ENCODE data around the gene SLC30A9. TPM values are rescaled to one million over a fixed set of nuclear protein-coding genes. Genes with fewer than 3 reads are reported as not detected.

SLC30A9 gene
- polyA plus RNA-seq, 1 of the 3 experiments (the other 2 are of a cell fraction): 34.2 TPM

GRCh38 chr4:41964401-41964800 is 25.9 kb upstream of the SLC30A9 start:
- H3K36me3 ChIP-seq (replicated peaks in 1 of 2; ENCODE audit: control insufficient read depth in 1 of 2, insufficient read depth in 2 of 2, low read length in 1 of 2): peaks cover 3 to 5% of the 10 kb centered on the region in 2 experiments

GRCh38 chr4:41967392-41967791 is 22.9 kb upstream of the SLC30A9 start:
- 95% methylated on average over 2 of the region's 2 CpGs for WGBS (ENCODE audit: low lambda C conversion rate)
- Histone ChIP-seq H3K9me3 (no peaks in the 10 kb centered on the region), H4K20me1 (ENCODE audit: insufficient read depth) (no peaks in the 10 kb centered on the region), H3K4me2 (no peak overlapping the region), H3K36me3 (replicated peaks in 1 of 2; ENCODE audit: control insufficient read depth in 1 of 2, insufficient read depth in 2 of 2, low read length in 1 of 2) (no peaks in the 10 kb centered on the region), H2AFZ (ENCODE audit: low read depth) (no peak overlapping the region), H3F3A (replicated peaks; ENCODE audit: insufficient read depth) (peaks cover under 1% of the 10 kb centered on the region), H3K27ac (ENCODE audit: low read depth in 2 of 2, low read length in 1 of 2) (no peak overlapping the region), H3K9ac (no peak overlapping the region), H3K4me3 (ENCODE audit: low read depth in 2 of 2, low read length in 1 of 2) (no peak overlapping the region), H3K9me2 (no peaks in the 10 kb centered on the region), H3K79me2 (ENCODE audit: insufficient read depth) (no peaks in the 10 kb centered on the region), H3K27me3 (ENCODE audit: insufficient read depth) (no peaks in the 10 kb centered on the region), H3K4me1 (ENCODE audit: control insufficient read depth in 1 of 2, insufficient read depth in 2 of 2, low read depth in 1 of 2, low read length in 1 of 2) (no peaks in the 10 kb centered on the region)
- no peak for TF ChIP-seq RFX5 (IDR thresholded peaks at IDR 0.05; ENCODE audit: low read length)
- TF ChIP-seq YY1 (IDR thresholded peaks at IDR 0.05; ENCODE audit: low read depth): no peak
- TF ChIP-seq GATA2 (CRISPR knock-in tag; IDR thresholded peaks at IDR 0.05): no peak
- TF ChIP-seq FOXM1 (IDR thresholded peaks at IDR 0.05; ENCODE audit: low read depth): no peak
- no peak for TF ChIP-seq RCOR1 (IDR thresholded peaks at IDR 0.05; ENCODE audit: low read length)
- no peak for TF ChIP-seq SMC3 (IDR thresholded peaks at IDR 0.05; ENCODE audit: low read depth, low read length)
- TF ChIP-seq FOSL2 (IDR thresholded peaks at IDR 0.05; ENCODE audit: borderline replicate concordance, low read depth): no peak
- CTCF ChIA-PET: interaction anchor here (0.7 to 2.5 kb wide), 6 partner anchors 10 to 686 kb away, joined by 3 to 14 read pairs (median 4); partner anchors contain the start of gene SLC30A9
- no peak for DNase-seq
- POLR2A ChIA-PET: interaction anchor here (0.6 kb wide), 1 partner anchor 270 kb away, joined by 3 read pairs; no protein-coding TSS in a partner anchor

More at GRCh38 chr4:41964401-41964800, 25.9 kb upstream of the SLC30A9 start:
- Histone ChIP-seq H3K9ac (no peak overlapping the region), H3K4me2 (no peak overlapping the region), H3K27me3 (ENCODE audit: insufficient read depth) (no peaks in the 10 kb centered on the region), H3K9me3 (no peaks in the 10 kb centered on the region), H3F3A (replicated peaks; ENCODE audit: insufficient read depth) (peaks cover 5% of the 10 kb centered on the region), H4K20me1 (ENCODE audit: insufficient read depth) (no peaks in the 10 kb centered on the region), H3K9me2 (no peaks in the 10 kb centered on the region), H3K4me3 (ENCODE audit: low read depth in 2 of 2, low read length in 1 of 2) (no peak overlapping the region), H3K79me2 (ENCODE audit: insufficient read depth) (no peaks in the 10 kb centered on the region), H3K4me1 (ENCODE audit: control insufficient read depth in 1 of 2, insufficient read depth in 2 of 2, low read depth in 1 of 2, low read length in 1 of 2) (no peaks in the 10 kb centered on the region), H2AFZ (ENCODE audit: low read depth) (no peak overlapping the region), H3K27ac (ENCODE audit: low read depth in 2 of 2, low read length in 1 of 2) (no peak overlapping the region)
- DNase-seq: no peak
- no peak for TF ChIP-seq TAF1 (IDR thresholded peaks at IDR 0.05; ENCODE audit: borderline replicate concordance, low read depth, low read length)
- TF ChIP-seq RXRA (IDR thresholded peaks at IDR 0.05; ENCODE audit: borderline replicate concordance, low read depth): no peak
- TF ChIP-seq PBX3 (IDR thresholded peaks at IDR 0.05): no peak
- no peak for TF ChIP-seq GATA2 (CRISPR knock-in tag; IDR thresholded peaks at IDR 0.05)
- no peak for TF ChIP-seq RAD21 (IDR thresholded peaks at IDR 0.05; ENCODE audit: low read length)
- TF ChIP-seq GABPA (IDR thresholded peaks at IDR 0.05; ENCODE audit: low read depth): no peak
- no peak for TF ChIP-seq FOXJ3 (CRISPR knock-in tag; IDR thresholded peaks at IDR 0.05)
- no peak for TF ChIP-seq RFX5 (IDR thresholded peaks at IDR 0.05; ENCODE audit: low read length)
- CTCF ChIA-PET: interaction anchor here (1.0 to 1.6 kb wide), 5 partner anchors 12 to 77 kb away, joined by 3 to 9 read pairs (median 4); no protein-coding TSS in a partner anchor
- 93% methylated on average over 1 of the region's 1 CpG for WGBS (ENCODE audit: low lambda C conversion rate)
- POLR2A ChIA-PET: no interaction called here

All from SK-N-SH (cell line).